ENCODE data around the gene TRDN. TPM values are rescaled to one million over a fixed set of nuclear protein-coding genes. Genes with fewer than 3 reads are reported as not detected.

The TRDN gene
- total and polyA plus RNA-seq, 2 experiments from 2014 or later: 0.10 to 0.48 TPM

DNA sequence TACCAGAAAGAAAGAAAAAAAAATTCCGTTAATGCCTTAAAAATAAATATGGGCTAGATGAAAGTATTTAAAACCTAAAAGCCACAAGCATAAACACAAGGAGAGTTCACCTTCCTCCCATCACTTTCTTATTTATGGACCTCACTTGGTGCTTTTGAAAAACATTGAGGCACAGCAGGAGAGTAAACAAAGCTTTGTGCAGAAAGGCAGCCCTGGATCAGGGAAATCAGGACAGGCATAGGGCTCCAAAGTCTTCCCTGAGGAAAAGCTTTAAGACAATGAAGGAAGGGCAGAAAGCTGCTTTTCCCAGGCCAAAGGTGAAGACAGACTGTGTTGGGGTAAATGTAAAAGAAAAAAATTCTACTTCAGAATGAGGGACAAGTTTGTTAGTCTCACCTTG lies 432.8 kb downstream of the TRDN start:
- Histone ChIP-seq H3K36me3 (replicated peaks; ENCODE audit: insufficient read depth, low read depth) (no peaks in the 10 kb centered on the region), H3K79me2 (no peaks in the 10 kb centered on the region), H3K27ac (no peak overlapping the region), H3K9me3 (ENCODE audit: low read depth) (no peaks in the 10 kb centered on the region), H3K27me3 (no peaks in the 10 kb centered on the region), H2AFZ (no peak overlapping the region), H3K4me2 (no peak overlapping the region), H3K4me3 (no peak overlapping the region), H3K4me1 (ENCODE audit: insufficient read depth) (no peaks in the 10 kb centered on the region), H4K20me1 (ENCODE audit: insufficient read depth, poor library complexity, severe bottlenecking) (no peaks in the 10 kb centered on the region), H3K9me2 (replicated peaks; ENCODE audit: insufficient read depth) (no peaks in the 10 kb centered on the region)
- no peak for TF ChIP-seq EZH2 (IDR thresholded peaks at IDR 0.05; ENCODE audit: borderline replicate concordance)
- TF ChIP-seq EZH2phosphoT487 (IDR thresholded peaks at IDR 0.05; ENCODE audit: low read depth, severe bottlenecking, unreplicated experiment): no peak
- TF ChIP-seq, protein P1, sequence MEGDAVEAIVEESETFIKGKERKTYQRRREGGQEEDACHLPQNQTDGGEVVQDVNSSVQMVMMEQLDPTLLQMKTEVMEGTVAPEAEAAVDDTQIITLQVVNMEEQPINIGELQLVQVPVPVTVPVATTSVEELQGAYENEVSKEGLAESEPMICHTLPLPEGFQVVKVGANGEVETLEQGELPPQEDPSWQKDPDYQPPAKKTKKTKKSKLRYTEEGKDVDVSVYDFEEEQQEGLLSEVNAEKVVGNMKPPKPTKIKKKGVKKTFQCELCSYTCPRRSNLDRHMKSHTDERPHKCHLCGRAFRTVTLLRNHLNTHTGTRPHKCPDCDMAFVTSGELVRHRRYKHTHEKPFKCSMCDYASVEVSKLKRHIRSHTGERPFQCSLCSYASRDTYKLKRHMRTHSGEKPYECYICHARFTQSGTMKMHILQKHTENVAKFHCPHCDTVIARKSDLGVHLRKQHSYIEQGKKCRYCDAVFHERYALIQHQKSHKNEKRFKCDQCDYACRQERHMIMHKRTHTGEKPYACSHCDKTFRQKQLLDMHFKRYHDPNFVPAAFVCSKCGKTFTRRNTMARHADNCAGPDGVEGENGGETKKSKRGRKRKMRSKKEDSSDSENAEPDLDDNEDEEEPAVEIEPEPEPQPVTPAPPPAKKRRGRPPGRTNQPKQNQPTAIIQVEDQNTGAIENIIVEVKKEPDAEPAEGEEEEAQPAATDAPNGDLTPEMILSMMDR (IDR thresholded peaks at IDR 0.05; ENCODE audit: poor library complexity): no peak
- 37% methylated on average over 1 of the region's 1 CpG for WGBS (ENCODE audit: low lambda C conversion rate, missing lambda C conversion rate)
- DNase-seq (ENCODE audit: low spot score): no peak

DNA sequence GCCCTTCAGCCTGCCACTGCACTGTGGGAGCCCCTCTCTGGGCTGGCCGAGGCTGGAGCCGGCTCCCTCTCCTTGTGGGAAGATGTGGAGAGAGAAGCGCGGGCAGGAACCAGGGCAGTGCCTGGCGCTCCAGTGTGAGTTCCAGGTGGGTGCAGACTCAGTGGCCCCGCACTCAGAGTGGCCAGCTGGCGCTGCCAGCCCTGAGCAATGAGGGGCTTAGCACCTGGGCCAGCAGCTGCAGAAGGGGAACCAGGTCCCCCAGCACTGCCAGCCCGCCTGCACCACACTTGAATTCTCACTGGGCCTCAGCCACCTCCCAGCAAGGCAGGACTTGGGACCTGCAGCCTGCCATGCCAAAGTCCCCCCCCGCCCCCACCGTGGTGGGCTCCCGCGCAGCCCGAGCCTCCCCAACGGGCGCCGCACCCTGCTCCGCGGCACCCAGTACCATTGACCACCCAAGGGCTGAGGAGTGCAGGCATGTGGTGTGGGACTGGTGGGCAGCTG lies 434.8 kb downstream of the TRDN start:
- H3K79me2 ChIP-seq: no peaks in the 10 kb centered on the region
- H3K9me2 ChIP-seq (replicated peaks; ENCODE audit: insufficient read depth): no peaks in the 10 kb centered on the region
- no peaks in the 10 kb centered on the region for H3K27me3 ChIP-seq
- no peak overlapping the region for H3K4me2 ChIP-seq
- no peaks in the 10 kb centered on the region for H3K4me1 ChIP-seq (ENCODE audit: insufficient read depth)
- no peaks in the 10 kb centered on the region for H3K9me3 ChIP-seq (ENCODE audit: low read depth)
- WGBS (ENCODE audit: low lambda C conversion rate, missing lambda C conversion rate): 93% methylated on average over 16 of the region's 18 CpGs
- H3K4me3 ChIP-seq: no peak overlapping the region
- H4K20me1 ChIP-seq (ENCODE audit: insufficient read depth, poor library complexity, severe bottlenecking): no peaks in the 10 kb centered on the region
- no peaks in the 10 kb centered on the region for H3K36me3 ChIP-seq (replicated peaks; ENCODE audit: insufficient read depth, low read depth)
- TF ChIP-seq, protein P1 (IDR thresholded peaks at IDR 0.05; ENCODE audit: poor library complexity): no peak
- TF ChIP-seq EZH2 (IDR thresholded peaks at IDR 0.05; ENCODE audit: borderline replicate concordance) (no peak), EZH2phosphoT487 (IDR thresholded peaks at IDR 0.05; ENCODE audit: low read depth, severe bottlenecking, unreplicated experiment) (no peak)
- DNase-seq (ENCODE audit: low spot score): no peak
- H3K27ac ChIP-seq: no peak overlapping the region
- H2AFZ ChIP-seq: no peak overlapping the region

DNA sequence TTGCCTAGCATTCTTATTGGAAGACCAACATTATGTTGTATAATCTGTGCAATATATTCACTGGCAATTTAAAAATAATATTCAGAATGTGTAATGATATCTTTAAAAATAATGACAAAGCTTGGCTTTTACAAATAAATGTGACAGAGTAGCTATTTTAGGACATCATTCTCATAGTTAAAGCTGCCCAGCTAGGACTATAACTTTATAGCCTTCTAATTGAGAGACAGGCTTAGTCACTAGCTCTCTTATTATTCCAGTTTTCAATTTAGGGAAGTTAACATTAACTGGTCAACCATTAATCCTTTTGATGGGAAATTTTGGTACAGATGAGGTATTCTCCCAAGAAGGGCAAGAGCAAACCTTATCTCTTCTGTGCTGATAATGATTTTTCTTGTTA lies 443.5 kb downstream of the TRDN start:
- H3K27me3 ChIP-seq: no peaks in the 10 kb centered on the region
- no peaks in the 10 kb centered on the region for H3K79me2 ChIP-seq
- H3K4me2 ChIP-seq: no peak overlapping the region
- no peaks in the 10 kb centered on the region for H4K20me1 ChIP-seq (ENCODE audit: insufficient read depth, poor library complexity, severe bottlenecking)
- no peak for DNase-seq (ENCODE audit: low spot score)
- no peaks in the 10 kb centered on the region for H3K4me1 ChIP-seq (ENCODE audit: insufficient read depth)
- H3K36me3 ChIP-seq (replicated peaks; ENCODE audit: insufficient read depth, low read depth): no peaks in the 10 kb centered on the region
- TF ChIP-seq EZH2 (IDR thresholded peaks at IDR 0.05; ENCODE audit: borderline replicate concordance) (no peak), EZH2phosphoT487 (IDR thresholded peaks at IDR 0.05; ENCODE audit: low read depth, severe bottlenecking, unreplicated experiment) (no peak)
- TF ChIP-seq, protein P1 (IDR thresholded peaks at IDR 0.05; ENCODE audit: poor library complexity): no peak
- H3K27ac ChIP-seq: no peak overlapping the region
- H2AFZ ChIP-seq: no peak overlapping the region
- H3K9me3 ChIP-seq (ENCODE audit: low read depth): no peaks in the 10 kb centered on the region
- H3K4me3 ChIP-seq: no peak overlapping the region
- no peaks in the 10 kb centered on the region for H3K9me2 ChIP-seq (replicated peaks; ENCODE audit: insufficient read depth)

DNA sequence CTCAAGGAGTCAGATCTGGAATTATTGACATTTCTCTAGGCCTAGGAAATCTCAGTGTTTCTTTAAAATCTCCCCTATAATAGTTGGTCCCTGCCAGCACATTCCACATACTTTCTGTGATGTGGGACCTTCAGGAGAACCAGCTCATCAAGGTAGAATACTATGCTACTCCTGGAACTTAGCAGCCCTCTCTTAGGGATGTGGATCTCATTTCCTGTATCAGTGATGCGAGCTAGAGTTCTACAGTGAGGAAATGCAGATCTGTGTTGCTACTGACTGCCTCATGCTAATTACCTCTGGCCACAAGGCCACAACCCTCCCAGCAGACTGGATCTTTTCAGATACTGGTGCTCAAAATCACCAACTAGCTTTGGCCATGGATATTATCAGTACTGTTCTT lies 446.9 kb downstream of the TRDN start:
- no peak for TF ChIP-seq EZH2 (IDR thresholded peaks at IDR 0.05; ENCODE audit: borderline replicate concordance)
- no peak for TF ChIP-seq EZH2phosphoT487 (IDR thresholded peaks at IDR 0.05; ENCODE audit: low read depth, severe bottlenecking, unreplicated experiment)
- DNase-seq (ENCODE audit: low spot score): no peak
- no peaks in the 10 kb centered on the region for H3K27me3 ChIP-seq

More for the DNA sequence above, 446.9 kb downstream of the TRDN start:
- WGBS (ENCODE audit: low lambda C conversion rate, missing lambda C conversion rate): 81% methylated on average over 1 of the region's 1 CpG
- H3K4me3 ChIP-seq: no peak overlapping the region
- H3K27ac ChIP-seq: no peak overlapping the region
- H3K9me3 ChIP-seq (ENCODE audit: low read depth): no peaks in the 10 kb centered on the region
- H3K4me1 ChIP-seq (ENCODE audit: insufficient read depth): no peaks in the 10 kb centered on the region
- no peak overlapping the region for H3K4me2 ChIP-seq
- H4K20me1 ChIP-seq (ENCODE audit: insufficient read depth, poor library complexity, severe bottlenecking): no peaks in the 10 kb centered on the region
- no peaks in the 10 kb centered on the region for H3K36me3 ChIP-seq (replicated peaks; ENCODE audit: insufficient read depth, low read depth)
- H3K9me2 ChIP-seq (replicated peaks; ENCODE audit: insufficient read depth): no peaks in the 10 kb centered on the region
- no peak overlapping the region for H2AFZ ChIP-seq
- H3K79me2 ChIP-seq: no peaks in the 10 kb centered on the region
